Occipital lobe (tissue), 2 donors: ENCODE data around the gene SNAP91. TPM values are rescaled to one million over a fixed set of nuclear protein-coding genes. Genes with fewer than 3 reads are reported as not detected.
"Not testable (repeated sequence)": the region's sequence is repeated elsewhere in the genome, so short reads cannot be mapped to it uniquely, and the experiment has no call there.

ENCODE experiments used
- DNase-seq: peaks from one replicate; lab custom pipeline; 2025; lab: John Stamatoyannopoulos, UW
- total RNA-seq: library from RNA; depleted of rRNA; stranded (reverse); fragments of >200 nt; gene quantifications from one replicate; pipeline ENCODE4 v1.2.3, GENCODE V29; 2014

The SNAP91 gene, protein sequence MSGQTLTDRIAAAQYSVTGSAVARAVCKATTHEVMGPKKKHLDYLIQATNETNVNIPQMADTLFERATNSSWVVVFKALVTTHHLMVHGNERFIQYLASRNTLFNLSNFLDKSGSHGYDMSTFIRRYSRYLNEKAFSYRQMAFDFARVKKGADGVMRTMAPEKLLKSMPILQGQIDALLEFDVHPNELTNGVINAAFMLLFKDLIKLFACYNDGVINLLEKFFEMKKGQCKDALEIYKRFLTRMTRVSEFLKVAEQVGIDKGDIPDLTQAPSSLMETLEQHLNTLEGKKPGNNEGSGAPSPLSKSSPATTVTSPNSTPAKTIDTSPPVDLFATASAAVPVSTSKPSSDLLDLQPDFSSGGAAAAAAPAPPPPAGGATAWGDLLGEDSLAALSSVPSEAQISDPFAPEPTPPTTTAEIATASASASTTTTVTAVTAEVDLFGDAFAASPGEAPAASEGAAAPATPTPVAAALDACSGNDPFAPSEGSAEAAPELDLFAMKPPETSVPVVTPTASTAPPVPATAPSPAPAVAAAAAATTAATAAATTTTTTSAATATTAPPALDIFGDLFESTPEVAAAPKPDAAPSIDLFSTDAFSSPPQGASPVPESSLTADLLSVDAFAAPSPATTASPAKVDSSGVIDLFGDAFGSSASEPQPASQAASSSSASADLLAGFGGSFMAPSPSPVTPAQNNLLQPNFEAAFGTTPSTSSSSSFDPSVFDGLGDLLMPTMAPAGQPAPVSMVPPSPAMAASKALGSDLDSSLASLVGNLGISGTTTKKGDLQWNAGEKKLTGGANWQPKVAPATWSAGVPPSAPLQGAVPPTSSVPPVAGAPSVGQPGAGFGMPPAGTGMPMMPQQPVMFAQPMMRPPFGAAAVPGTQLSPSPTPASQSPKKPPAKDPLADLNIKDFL
- 106 TPM for total RNA-seq

DNA sequence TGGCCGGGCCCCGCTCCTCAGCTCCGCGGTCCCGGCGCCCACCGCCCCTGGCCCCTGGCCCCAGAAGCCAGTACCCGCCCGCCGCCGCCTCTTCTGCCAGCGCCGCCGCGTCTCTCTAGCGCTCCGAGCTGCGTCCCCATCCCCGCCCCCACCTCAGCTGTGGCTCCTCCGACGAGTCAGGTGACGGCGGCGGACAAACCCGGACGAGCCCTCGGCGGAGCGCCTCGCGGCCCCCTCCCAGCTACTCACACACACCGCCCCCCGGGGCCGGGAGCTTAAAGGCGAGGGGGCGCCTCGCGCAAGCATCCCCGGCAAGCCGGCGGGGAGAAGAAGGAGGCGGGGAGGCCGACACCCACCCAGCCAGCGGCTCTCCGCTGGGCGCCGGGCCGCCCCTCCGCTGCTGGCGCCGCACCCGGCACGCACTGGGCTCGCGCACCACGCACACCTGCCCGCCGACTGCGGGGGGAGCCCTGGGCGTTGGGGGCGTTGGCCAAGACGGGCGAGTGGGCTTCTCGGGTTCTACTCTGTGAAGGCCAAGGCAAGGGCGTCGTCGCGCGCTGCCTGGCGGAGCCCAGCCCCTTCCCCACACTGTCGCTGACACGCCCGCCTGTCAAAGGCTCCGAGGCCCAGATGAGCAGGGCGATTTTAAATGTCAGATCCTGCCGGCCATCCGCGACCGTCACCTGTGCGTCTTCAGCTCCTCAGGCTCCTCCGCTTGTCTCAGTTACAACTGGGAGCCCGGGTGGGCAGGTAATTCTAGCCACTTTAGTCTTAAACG, at the start of gene SNAP91:
Gene SNAP91, minus strand, starts transcription at position 132 of the 778 bp plus-strand sequence. CDS start 1,174 bp downstream, outside the sequence.
- DNase-seq: peak; percentile 75

DNA sequence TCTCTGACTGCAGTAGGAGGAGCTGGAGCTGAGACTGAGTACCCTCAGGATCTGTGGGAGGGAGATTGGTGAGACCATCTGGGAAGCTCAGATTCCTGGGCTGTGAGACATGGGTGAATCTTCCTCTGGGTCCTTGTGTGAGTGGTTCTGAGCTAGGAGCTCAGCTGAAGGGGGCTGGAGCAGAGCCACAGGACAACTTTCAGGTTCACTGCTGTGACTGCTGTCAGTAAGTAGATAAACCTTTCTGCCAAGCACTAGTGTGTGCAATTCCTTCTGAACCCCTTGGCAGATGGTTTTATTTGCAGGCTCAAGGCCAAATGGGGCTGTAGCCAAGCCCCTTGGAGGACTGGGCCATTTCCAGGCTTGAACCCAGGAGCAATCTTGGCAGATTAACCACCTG, 49.6 kb upstream of the SNAP91 start:
- DNase-seq: no peak

DNA sequence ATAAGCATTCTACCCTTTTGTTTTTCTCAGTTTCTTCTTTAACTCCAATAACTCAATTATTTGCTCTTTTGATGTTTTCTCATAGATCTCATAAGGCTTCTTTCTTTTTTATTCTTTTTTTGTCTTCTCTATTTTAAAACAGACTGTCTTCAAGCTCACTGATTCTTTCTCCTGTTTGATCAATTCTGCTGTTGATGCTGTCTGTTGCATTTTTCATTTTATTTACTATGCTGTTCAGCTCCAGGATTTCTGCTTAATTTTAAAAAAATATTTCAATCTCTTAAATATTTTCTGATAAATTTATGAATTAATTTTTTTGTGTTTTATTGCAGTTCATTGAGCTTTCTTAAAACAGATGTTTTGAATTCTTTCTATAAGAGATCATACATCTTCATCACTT, 48.1 kb upstream of the SNAP91 start:
- no peak for DNase-seq

DNA sequence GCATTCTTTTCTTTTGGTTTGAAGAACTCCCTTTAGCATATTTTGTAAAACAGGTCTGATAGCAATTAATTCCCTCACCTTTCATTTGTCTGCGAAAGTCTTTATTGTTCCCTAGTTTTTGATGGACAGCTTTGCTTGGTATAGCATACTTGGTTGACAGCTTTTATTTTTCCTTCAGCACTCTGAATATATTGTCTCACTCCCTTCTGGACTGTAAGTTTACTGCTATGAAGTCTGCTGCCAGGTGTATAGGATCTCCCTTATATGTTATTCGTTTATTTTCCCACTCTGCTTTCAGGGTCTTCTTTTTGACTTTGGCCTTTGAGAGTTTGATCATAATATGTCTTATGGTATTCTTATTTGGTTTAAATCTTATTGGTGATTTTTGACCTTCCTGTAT, 47.7 kb upstream of the SNAP91 start:
- no peak for DNase-seq

DNA sequence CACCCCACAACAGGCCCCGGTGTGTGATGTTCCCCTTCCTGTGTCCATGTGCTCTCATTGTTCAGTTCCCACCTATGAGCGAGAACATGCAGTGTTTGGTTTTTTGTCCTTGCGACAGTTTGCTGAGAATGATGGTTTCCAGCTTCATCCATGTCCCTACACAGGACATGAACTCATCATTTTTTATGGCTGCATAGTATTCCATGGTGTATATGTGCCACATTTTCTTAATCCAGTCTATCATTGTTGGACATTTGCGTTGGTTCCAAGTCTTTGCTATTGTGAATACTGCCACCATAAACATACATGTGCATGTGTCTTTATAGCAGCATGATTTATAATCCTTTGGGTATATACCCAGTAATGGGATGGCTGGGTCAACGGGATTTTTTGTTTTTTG, 43.5 kb upstream of the SNAP91 start:
- DNase-seq: not testable (repeated sequence)

DNA sequence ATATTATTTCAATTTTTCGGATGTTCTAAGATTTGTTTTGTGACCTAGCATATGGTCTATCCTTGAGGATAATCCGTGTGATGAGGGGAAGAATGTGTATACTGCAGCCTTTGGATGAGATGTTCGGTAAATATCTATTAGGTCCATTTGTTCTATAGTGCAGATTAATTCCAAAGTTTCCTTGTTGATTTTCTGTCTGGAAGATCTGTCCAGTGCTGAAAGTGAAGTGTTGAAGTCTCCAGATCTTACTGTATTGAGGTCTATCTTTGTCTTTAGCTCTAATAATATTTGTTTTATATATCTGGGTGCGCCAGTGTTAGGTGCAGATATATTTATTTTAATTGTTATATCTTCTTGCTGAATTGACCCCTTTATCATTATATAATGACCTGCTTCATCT, 32.2 kb upstream of the SNAP91 start:
- DNase-seq: no peak

DNA sequence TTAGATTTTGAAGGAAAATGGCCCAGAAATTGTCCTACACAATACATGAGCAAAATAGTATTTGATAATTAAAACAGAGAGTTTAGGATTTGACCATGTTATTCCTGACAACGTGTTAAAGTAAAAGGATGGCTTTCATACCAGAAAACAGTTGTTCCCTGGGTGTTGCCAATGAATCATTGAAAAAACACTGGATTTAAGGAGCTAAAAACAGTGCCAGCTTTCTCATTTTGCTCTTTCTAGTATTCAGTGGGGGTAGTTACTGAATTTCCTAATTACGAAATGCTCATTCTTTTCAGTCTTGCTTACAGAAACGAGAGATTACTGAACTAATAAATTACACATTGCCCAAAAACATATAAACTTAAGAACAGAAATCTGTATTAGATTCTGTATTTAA, 26.6 kb upstream of the SNAP91 start:
- no peak for DNase-seq

DNA sequence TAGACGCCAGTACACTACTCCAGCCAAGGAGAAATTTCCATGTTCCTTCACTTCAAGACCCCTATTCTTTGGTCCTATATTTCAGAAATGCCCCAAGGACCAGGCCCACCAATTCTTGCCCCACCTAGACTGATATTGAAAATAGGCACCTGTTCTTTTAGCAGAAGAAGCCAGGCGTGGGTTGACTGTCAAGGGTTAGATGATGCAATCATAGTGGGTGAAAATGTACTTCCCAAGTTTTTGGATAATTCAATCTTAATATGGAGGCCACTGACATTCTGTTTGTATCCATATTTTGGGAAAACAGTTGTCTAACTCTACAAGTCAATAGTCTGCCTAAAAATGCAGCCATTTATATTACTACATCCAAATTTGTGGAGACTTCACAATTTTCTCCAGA, 21.0 kb upstream of the SNAP91 start:
- DNase-seq: no peak

DNA sequence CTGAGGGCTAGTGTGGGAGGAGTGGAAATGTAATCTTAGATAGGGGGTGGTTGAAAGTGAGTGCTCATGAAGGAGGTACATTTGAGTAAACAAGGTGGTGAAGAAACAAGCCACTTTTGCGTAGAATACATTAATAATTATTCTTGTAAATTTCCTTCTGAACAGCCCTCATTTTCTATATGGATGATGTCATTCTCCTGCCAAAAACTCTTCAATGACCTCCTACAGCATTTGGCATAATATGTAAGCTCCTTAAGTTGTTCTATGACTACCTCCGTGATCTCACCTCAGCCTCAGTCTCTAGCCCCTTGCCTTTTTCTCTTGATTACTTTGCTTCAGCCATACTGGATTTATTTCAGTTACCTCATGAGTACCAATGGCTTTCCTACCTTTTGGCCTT, 14.0 kb upstream of the SNAP91 start:
- no peak for DNase-seq

DNA sequence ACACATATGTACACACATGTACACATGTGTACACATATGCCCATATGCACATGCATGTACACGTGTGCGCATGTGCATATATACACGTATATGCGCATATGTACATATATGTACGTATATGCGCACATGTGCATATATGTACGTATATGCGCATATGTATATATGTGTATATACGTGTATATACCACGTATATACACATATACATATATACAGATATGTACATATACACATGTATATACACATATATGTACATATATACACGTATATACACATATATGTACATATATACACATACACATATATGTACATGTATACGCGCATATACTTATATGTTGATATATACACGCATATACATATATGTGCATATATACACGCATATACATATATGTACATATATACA, 8.9 kb upstream of the SNAP91 start:
- DNase-seq: no peak

DNA sequence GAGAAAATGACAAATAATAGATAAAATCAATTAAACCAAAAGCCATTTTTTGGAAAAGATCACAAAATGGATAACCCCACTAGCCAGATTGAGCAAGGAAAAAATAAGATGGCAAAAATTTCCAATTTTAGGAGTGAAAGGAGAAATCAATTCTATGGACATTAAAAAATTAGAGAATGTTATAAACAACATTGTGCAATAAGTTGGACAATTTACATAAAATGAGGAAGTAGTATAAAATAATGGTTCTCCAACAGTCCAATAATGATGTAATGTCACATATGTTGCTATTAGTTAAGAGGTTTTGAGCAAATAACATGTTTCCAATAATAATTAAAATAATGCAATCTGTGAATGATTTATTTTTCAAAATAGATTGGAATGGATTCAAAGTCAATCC, 3.1 kb upstream of the SNAP91 start:
- DNase-seq: no peak

DNA sequence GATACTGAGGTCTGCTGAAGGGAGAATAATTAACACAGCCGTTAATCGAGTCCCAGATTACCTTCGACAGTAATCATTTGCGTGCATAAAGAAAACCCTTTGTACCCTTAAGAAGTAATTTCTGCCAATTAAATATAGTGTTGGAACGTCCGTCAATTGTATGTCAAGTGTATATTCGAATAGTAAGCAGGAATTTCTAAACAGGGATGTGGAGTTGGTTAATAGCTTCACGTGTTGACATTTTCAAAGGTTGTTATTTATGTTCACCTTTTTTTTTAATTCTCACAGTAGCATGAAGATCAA, 798 bp upstream of the SNAP91 start:
- DNase-seq: no peak

DNA sequence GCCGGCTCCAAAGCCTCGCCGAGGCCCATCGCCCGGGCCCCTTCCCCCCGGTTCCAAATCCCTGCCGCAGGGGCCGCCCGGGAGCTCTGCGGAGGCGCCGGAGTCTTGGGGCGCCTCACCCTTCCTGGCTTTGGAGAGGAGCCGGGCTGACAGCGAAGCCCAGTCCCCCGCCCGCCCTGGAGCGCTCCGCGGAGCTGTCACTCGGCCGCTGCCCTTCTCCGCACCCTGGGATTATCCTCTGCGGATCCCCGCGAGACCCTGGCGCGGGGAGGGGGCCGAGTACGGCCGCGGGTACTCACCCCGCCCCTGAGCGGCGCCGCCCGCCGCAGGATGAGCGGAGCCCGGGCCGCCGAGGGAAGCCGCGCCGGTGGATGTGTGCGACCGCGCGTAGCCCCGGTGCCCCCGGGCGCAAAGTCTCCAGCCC, 343 bp downstream of the SNAP91 start:
- DNase-seq: peak; percentile 42

DNA sequence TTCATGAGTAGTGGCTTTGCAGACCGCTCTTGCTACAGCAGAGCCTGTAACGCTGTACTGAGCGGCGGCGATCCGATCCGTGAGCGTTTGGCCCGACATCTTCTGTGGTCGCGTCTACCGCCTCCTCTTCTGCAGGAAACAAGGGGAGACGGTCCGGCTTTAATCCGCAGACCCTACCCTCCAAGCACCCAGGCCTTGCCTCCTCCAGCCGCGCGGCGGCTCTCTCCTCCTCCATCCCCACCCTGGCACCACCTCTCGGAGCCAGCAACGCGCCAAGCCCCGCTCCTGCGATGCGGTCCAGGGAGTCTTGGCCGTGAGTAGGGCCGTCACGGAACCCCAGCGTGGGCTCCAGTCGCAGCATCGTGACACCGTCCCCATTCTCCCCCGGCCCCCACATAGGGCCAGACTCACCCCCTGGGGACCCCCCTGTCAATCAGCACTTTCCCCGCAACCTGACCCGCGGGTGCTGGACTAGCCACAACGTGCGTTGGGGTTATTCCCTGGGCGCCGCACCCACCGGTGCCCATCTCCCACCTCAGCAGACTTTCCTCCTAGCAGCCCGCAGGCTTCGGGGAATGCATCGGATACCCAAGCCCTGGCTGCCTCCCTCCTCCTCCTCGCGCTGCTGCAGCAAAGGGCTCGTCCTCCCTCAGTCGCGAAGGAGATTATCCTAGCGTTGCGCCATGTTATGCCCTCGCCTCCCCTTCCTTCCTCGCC, 914 bp downstream of the SNAP91 start:
- DNase-seq: peak; percentile 40

DNA sequence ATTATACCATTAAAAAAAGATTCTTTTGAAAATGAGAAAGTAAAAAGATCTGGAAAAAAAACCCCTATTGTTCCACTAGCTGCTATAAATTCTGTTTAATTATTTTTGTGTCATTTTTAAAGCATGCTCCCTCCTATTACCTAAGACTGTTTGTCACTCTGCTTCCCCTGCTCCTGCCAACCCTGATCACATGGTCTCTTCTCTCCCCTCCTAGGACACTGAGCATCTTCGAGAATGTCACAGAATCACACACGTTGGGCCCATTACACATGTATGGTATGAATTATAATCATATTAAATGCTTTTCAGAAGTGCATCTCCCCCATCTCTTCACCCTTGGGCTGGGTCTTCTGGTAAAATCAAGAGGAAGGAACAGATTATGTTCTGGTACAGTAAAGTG, 6.2 kb downstream of the SNAP91 start:
- no peak for DNase-seq

DNA sequence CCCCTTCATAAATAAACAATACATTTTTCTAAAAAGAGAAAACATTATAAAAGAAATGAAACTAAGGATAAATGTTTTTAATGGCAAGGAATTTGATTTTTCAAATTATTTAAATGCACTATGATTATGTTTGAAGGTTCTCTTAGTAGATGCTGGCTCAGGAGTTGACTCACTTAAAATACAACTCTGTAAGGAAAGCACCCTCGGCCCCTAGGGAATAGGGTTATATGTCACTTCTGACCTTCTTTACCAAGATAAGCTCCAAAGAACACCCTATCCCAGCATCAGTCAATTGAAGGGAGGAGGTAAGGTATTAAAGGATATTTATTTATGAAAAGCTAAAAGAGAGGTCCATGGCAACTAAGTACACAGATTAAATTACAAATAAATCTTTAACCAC, 6.8 kb downstream of the SNAP91 start:
- no peak for DNase-seq

DNA sequence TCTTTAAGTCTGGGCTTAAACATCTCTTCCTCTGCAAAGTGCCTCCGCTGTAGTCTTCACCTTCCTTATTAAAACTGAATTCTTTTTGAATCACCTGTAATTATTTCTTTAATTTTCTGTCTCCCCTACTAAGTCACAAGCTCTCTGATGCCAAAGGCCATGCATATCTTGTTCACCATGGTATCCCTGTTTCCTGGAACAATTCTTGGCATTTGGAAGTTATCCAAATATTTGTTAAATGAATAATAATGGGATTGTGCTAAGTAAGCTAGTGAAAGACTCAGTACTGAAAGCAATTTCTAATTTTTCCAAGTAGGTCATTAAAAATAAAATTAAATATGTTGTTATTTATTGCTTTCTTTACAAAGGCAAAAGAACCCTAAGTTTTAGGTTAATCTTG, 12.2 kb downstream of the SNAP91 start:
- DNase-seq: no peak

DNA sequence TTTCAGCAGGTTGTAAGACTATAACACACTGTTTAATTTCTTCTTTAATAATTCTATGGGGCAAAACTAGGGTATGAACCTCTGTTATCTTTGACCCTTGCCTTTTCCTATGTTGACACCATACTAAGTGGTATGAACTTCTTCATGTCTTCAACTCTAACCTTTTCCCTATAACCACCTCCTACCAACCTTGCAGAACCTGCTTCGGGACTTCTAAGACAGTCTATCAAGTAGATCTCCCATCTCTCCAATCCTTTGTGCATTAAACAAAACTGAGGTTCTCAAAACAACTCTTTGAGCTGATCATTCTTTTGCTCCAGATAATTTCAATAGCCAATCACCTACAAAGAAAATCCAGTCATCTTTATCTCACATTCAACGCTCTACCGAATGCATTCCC, 23.4 kb downstream of the SNAP91 start:
- no peak for DNase-seq

DNA sequence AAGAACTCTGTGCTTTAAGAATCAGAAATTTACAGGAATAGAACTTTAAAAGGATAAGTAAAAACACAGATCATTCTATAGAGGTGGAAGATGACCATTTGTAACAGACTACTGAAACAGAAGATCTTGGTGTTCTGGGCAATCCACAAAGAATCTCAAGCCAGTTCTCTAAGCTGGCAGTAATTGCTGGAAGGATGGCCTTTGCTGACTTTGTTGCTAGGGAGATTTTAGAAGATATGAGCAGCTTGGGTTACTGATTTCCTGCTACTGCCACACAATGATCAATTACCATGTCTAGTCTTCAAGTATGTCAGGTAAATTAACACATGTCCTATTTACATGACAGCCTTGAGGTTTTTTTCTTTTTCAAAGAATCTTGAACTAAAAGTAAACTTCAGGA, 31.1 kb downstream of the SNAP91 start:
- no peak for DNase-seq

DNA sequence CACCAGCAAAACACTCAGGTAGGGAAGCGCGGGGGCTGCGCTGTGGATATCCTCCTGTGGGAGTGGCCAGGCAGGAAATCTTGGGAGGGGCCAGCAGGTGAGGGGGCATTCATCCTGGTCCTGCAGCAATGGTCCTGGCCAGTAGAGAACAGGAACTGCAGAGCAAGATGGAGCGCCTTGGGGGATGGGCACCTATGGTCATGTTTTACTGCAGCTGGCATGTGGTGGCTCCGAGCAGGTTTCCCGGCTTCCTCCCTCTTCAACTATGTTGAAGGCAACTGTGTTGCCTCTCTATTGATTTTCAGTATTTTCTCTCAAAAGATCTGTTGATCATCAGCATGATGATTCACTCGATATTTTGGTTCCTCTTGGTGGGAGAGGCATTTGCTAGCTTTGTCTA, 70.9 kb downstream of the SNAP91 start:
- no peak for DNase-seq

DNA sequence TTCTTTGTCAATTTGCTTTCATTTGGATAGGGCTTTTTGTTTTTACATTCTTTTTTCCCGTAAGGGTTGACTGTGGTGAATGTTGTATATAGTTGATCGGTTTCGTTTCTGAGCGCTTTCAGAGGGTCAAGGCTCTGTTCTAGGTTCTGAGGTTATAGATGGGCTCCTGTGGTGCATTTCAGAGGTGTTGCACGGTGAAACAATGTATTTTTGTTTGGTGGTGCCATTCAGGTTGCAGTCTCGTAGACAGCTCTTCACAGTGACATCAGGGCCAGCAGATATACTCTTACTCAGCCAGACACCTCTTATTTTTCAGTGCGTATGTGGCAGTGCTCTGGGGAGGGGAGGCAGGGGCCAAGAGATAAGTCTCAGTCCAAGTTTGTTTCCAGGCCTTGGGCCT, 72.1 kb downstream of the SNAP91 start:
- DNase-seq: no peak
